ENCODE results near the gene POM121.
"Not testable (repeated sequence)": the region's sequence is repeated elsewhere in the genome, so short reads cannot be mapped to it uniquely, and the experiment has no call there.

- not testable (repeated sequence) for TF ChIP-seq CTCF (IDR thresholded peaks at IDR 0.05); MEF2A (IDR thresholded peaks at IDR 0.05; ENCODE audit: borderline replicate concordance, low read depth); USF2 (IDR thresholded peaks at IDR 0.05; ENCODE audit: borderline replicate concordance, low read depth, low read length); TAF1 (IDR thresholded peaks at IDR 0.05; ENCODE audit: borderline replicate concordance, low read depth, low read length); YY1 (IDR thresholded peaks at IDR 0.05; ENCODE audit: low read depth)
Measured at GRCh38 chr7:72950432-72950831, 25.5 kb downstream of the POM121 start.
